K562 (cell line): Measurements from ENCODE around the gene PTGES3. TPM values are rescaled to one million over a fixed set of nuclear protein-coding genes. Genes with fewer than 3 reads are reported as not detected.

ENCODE experiments used
- BCOR ChIP-seq: fragments of 450-650 bp; IDR thresholded peaks from 2 replicates; pipeline ENCODE4 v1.6.1; 2016
- BRCA1 ChIP-seq, 2 experiments: fragments of 450-650 bp in 1 of 2; sonication (generic) in 1 of 2; formaldehyde crosslinking in 1 of 2; IDR thresholded peaks; 2 replicates each; pipeline versions ENCODE4 v1.5.0 to v1.6.1; 2017 to 2020; ENCODE audit warnings: mild to moderate bottlenecking in 1 of 2, missing genetic modification reagents in 1 of 2
- BRD4 ChIP-seq: fragments of 200-600 bp; sonication (generic); IDR thresholded peaks from 2 replicates; pipeline ENCODE4 v1.6.1; 2017; ENCODE audit warnings: inconsistent platforms
- CBX3 ChIP-seq, 2 experiments: IDR thresholded peaks; 1 replicate in 1 of 2; 2 replicates in 1 of 2; pipeline ENCODE4 v1.6.1; 2012; ENCODE audit warnings: inconsistent platforms in 2 of 2, low read length in 2 of 2, borderline replicate concordance in 1 of 2, control low read depth in 1 of 2
- CHD1 ChIP-seq: fragments of 200-600 bp; sonication (generic); IDR thresholded peaks from one replicate; pipeline ENCODE4 v1.6.1; 2012; ENCODE audit warnings: mild to moderate bottlenecking, moderate library complexity, low read length, inconsistent platforms
- CREM ChIP-seq: IDR thresholded peaks from 2 replicates; pipeline ENCODE4 v1.6.1; 2014; ENCODE audit warnings: antibody characterized with exemption, low read depth
- ERF ChIP-seq: fragments of 450-650 bp; formaldehyde crosslinking; IDR thresholded peaks from 2 replicates; pipeline ENCODE4 v1.4.0; 2020; ENCODE audit warnings: mild to moderate bottlenecking, mixed read lengths
- FOXP1 ChIP-seq: sonication (generic); formaldehyde crosslinking; IDR thresholded peaks from 2 replicates; pipeline ENCODE4 v1.8.0; 2022; ENCODE audit warnings: mild to moderate bottlenecking, missing genetic modification reagents
- ILF3 ChIP-seq: fragments of 450-650 bp; IDR thresholded peaks from 2 replicates; pipeline ENCODE4 v1.6.1; 2018; ENCODE audit warnings: antibody characterized with exemption, mild to moderate bottlenecking, moderate library complexity, borderline replicate concordance
- SAFB2 ChIP-seq: fragments of 200-400 bp; formaldehyde crosslinking; IDR thresholded peaks from 2 replicates; pipeline ENCODE4 v1.6.1; 2018; ENCODE audit warnings: borderline replicate concordance, low read length, low read depth, moderate library complexity; ENCODE audit not compliant: severe bottlenecking
- SNRNP70 ChIP-seq: fragments of 200-400 bp; formaldehyde crosslinking; optimal IDR thresholded peaks from 2 replicates; pipeline ENCODE3; 2017; ENCODE audit warnings: low read depth, low read length
- STAT5A ChIP-seq: IDR thresholded peaks from 2 replicates; pipeline ENCODE4 v1.6.1; 2012; ENCODE audit warnings: low read length, inconsistent platforms, borderline replicate concordance
- TOE1 ChIP-seq, 2 experiments: fragments of 450-650 bp in 1 of 2; sonication (generic) in 1 of 2; formaldehyde crosslinking in 1 of 2; IDR thresholded peaks; 2 replicates each; pipeline versions ENCODE4 v1.7.1 to v1.8.0; 2016 to 2022; ENCODE audit warnings: borderline replicate concordance in 2 of 2, mild to moderate bottlenecking in 2 of 2, antibody characterized with exemption in 1 of 2, inconsistent platforms in 1 of 2, low read depth in 1 of 2, missing genetic modification reagents in 1 of 2, moderate library complexity in 1 of 2
- YY1 ChIP-seq, 3 experiments: IDR thresholded peaks; 2 replicates each; pipeline ENCODE4 v1.6.1; 2011; ENCODE audit warnings: low read length in 2 of 3, mild to moderate bottlenecking in 2 of 3, moderate library complexity in 2 of 3, borderline replicate concordance in 1 of 3, control low read depth in 1 of 3, low read depth in 1 of 3; ENCODE audit not compliant: insufficient read depth in 3 of 3, insufficient replicate concordance in 2 of 3, control insufficient read depth in 1 of 3, insufficient read length in 1 of 3; ENCODE audit errors: extremely low read depth in 1 of 3
- ZC3H4 ChIP-seq: sonication (generic); formaldehyde crosslinking; IDR thresholded peaks from 2 replicates; pipeline ENCODE4 v1.9.0; 2021; ENCODE audit warnings: missing genetic modification reagents, borderline replicate concordance
- ZFP1 ChIP-seq: fragments of 450-650 bp; formaldehyde crosslinking; IDR thresholded peaks from 2 replicates; pipeline ENCODE4 v1.4.0; 2020; ENCODE audit warnings: mild to moderate bottlenecking, mixed read lengths
- ZNF12 ChIP-seq: sonication (generic); formaldehyde crosslinking; IDR thresholded peaks from 2 replicates; pipeline ENCODE4 v1.4.0; 2020; ENCODE audit warnings: mild to moderate bottlenecking, missing genetic modification reagents
- ZNF449 ChIP-seq: fragments of 250-450 bp; sonication (Bioruptor Pico); IDR thresholded peaks from 2 replicates; pipeline ENCODE4 v1.8.0; 2022; ENCODE audit warnings: moderate library complexity, mild to moderate bottlenecking, inconsistent platforms
- ZNF511 ChIP-seq: sonication (generic); formaldehyde crosslinking; IDR thresholded peaks from 2 replicates; pipeline ENCODE4 v1.8.0; 2022; ENCODE audit warnings: mild to moderate bottlenecking, missing genetic modification reagents
- ZNF699 ChIP-seq: fragments of 250-450 bp; sonication (Bioruptor Pico); IDR thresholded peaks from 2 replicates; pipeline ENCODE4 v1.8.0; 2021; ENCODE audit warnings: mild to moderate bottlenecking, moderate library complexity; ENCODE audit not compliant: insufficient replicate concordance
- polyA plus RNA-seq, 8 experiments: library from polyadenylated mRNA; depleted of rRNA in 4 of 8; stranded (reverse) in 5 of 8; unstranded in 3 of 8; fragments of >200 nt; fragmentation: Nextera tagmentation in 2 of 8; fragmentation: Illumina TruSeq in 1 of 8; extraction: Ambion mirVana in 2 of 8; extraction: Trizol in 1 of 8; gene quantifications; 2 replicates each; pipeline versions ENCODE4 v1.2.1 to v1.2.3, GENCODE V29; 2011 to 2014; ENCODE audit warnings: inconsistent platforms in 1 of 8, missing spikeins in 1 of 8
- total RNA-seq, 7 experiments: library from RNA; depleted of rRNA in 6 of 7; stranded (reverse); fragments of >200 nt in 6 of 7; fragmentation: Illumina TruSeq in 2 of 7; extraction: Trizol in 2 of 7; gene quantifications; 2 replicates each; pipeline versions ENCODE4 v1.2.1 to v1.2.3, GENCODE V29; 2011 to 2021; ENCODE audit warnings: low replicate concordance in 1 of 7
- TF ChIP-seq, protein P1 (sequence below): fragments of 450-650 bp; formaldehyde crosslinking; IDR thresholded peaks from 2 replicates; pipeline ENCODE4 v1.4.0; 2020; ENCODE audit warnings: mild to moderate bottlenecking, moderate library complexity
- TF ChIP-seq, protein P2 (sequence below): sonication (generic); formaldehyde crosslinking; IDR thresholded peaks from 2 replicates; pipeline ENCODE4 v1.8.1; 2023; ENCODE audit warnings: mild to moderate bottlenecking, missing genetic modification reagents

PTGES3 gene
- total and polyA plus RNA-seq, 9 of the 15 experiments (the other 6 are each of a cell fraction or from before 2014, with no cell fraction given) = 163 to 501 (median 213) TPM

- TF ChIP-seq, protein P1, sequence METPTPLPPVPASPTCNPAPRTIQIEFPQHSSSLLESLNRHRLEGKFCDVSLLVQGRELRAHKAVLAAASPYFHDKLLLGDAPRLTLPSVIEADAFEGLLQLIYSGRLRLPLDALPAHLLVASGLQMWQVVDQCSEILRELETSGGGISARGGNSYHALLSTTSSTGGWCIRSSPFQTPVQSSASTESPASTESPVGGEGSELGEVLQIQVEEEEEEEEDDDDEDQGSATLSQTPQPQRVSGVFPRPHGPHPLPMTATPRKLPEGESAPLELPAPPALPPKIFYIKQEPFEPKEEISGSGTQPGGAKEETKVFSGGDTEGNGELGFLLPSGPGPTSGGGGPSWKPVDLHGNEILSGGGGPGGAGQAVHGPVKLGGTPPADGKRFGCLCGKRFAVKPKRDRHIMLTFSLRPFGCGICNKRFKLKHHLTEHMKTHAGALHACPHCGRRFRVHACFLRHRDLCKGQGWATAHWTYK (CRISPR knock-in tag) = 0 out of 2 replicates have a peak, but pooled peaks have one; percentile 20
- TF ChIP-seq ZNF12 (CRISPR knock-in tag) = peak; percentile 43; the same call in 1 of the 2 replicates
- peak; percentile 22 for TF ChIP-seq SNRNP70
- TF ChIP-seq STAT5A = no peak
- TF ChIP-seq TOE1 (IDR thresholded peaks at IDR 0.05; ENCODE audit: borderline replicate concordance) = peak; percentile 37; the same call in 1 of the 2 replicates
- TF ChIP-seq TOE1 (CRISPR knock-in tag; IDR thresholded peaks at IDR 0.05; ENCODE audit: borderline replicate concordance, low read depth) = no peak
- TF ChIP-seq ILF3 = 0 out of 2 replicates have a peak, but pooled peaks have one; percentile 36
- peak; percentile 39; the same call in 1 of the 2 replicates for TF ChIP-seq ZFP1 (CRISPR knock-in tag)
- TF ChIP-seq ZNF699 (CRISPR knock-in tag) = no peak
- TF ChIP-seq BRCA1 (IDR thresholded peaks at IDR 0.05) = no peak
- TF ChIP-seq BRCA1 (CRISPR knock-in tag; IDR thresholded peaks at IDR 0.05) = 0 out of 2 replicates have a peak, but pooled peaks have one; percentile 50
- 0 out of 2 replicates have a peak, but pooled peaks have one; percentile 90 for TF ChIP-seq FOXP1
- TF ChIP-seq ZNF449 (CRISPR knock-in tag) = no peak
- TF ChIP-seq CHD1 = peak; percentile 99
- peak; percentile 91; the same call in 1 of the 2 replicates for TF ChIP-seq ZC3H4 (CRISPR knock-in tag)
- 0 out of 2 replicates have a peak, but pooled peaks have one; percentile 71 for TF ChIP-seq ERF (CRISPR knock-in tag)
- TF ChIP-seq, protein P2, sequence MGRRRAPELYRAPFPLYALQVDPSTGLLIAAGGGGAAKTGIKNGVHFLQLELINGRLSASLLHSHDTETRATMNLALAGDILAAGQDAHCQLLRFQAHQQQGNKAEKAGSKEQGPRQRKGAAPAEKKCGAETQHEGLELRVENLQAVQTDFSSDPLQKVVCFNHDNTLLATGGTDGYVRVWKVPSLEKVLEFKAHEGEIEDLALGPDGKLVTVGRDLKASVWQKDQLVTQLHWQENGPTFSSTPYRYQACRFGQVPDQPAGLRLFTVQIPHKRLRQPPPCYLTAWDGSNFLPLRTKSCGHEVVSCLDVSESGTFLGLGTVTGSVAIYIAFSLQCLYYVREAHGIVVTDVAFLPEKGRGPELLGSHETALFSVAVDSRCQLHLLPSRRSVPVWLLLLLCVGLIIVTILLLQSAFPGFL (CRISPR knock-in tag) = peak; percentile 58; the same call in 1 of the 2 replicates
- 0 out of 3 replicates have a peak, but pooled peaks of 1 of the 2 experiments have one; percentile 41 for TF ChIP-seq CBX3 (IDR thresholded peaks at IDR 0.05; ENCODE audit: borderline replicate concordance in 1 of 2, low read length in 2 of 2)
- TF ChIP-seq BRD4 = 0 out of 2 replicates have a peak, but pooled peaks have one; percentile 19
- peak in 1 of 3 experiments; percentile 30 for TF ChIP-seq YY1 (IDR thresholded peaks at IDR 0.05; ENCODE audit: borderline replicate concordance in 1 of 3, control insufficient read depth in 1 of 3, extremely low read depth in 1 of 3, insufficient read depth in 3 of 3, insufficient read length in 1 of 3, insufficient replicate concordance in 2 of 3, low read depth in 1 of 3, low read length in 2 of 3)
- TF ChIP-seq BCOR = no peak
- TF ChIP-seq SAFB2 = no peak
- TF ChIP-seq CREM = peak; percentile 80
- TF ChIP-seq ZNF511 (CRISPR knock-in tag) = peak; percentile 15; the same call in 1 of the 2 replicates
Observed at GRCh38 chr12:56645201-56645716, 42.8 kb downstream of the PTGES3 start (continued).
